IgD-negative memory B cell (primary cell): ENCODE data around the gene ADD1. TPM values are rescaled to one million over a fixed set of nuclear protein-coding genes. Genes with fewer than 3 reads are reported as not detected.
"Not testable (repeated sequence)": the region's sequence is repeated elsewhere in the genome, so short reads cannot be mapped to it uniquely, and the experiment has no call there.

Experiments used
- H3K27ac Mint-ChIP-seq, 3 donors: one replicate each; pipeline ENCODE4 v1.8.0; 2020 to 2022; ENCODE audit warnings: mild to moderate bottlenecking in 3 of 3, mixed read lengths in 3 of 3, moderate library complexity in 1 of 3
- H3K27me3 Mint-ChIP-seq: one replicate; pipeline ENCODE4 v1.8.0; 2021; ENCODE audit warnings: mixed read lengths
- H3K36me3 Mint-ChIP-seq: one replicate; pipeline ENCODE4 v1.8.0; 2020; ENCODE audit warnings: mild to moderate bottlenecking, mixed read lengths
- H3K4me1 Mint-ChIP-seq, 3 donors: one replicate each; pipeline ENCODE4 v1.8.0; 2020 to 2022; ENCODE audit warnings: mixed read lengths in 3 of 3, mild to moderate bottlenecking in 1 of 3
- H3K4me3 Mint-ChIP-seq, 4 donors: one replicate each; pipeline ENCODE4 v1.8.0; 2020 to 2022; ENCODE audit warnings: mild to moderate bottlenecking in 4 of 4, mixed read lengths in 4 of 4, moderate library complexity in 3 of 4
- H3K9me3 Mint-ChIP-seq, 3 donors: one replicate each; pipeline ENCODE4 v1.8.0; 2020 to 2021; ENCODE audit warnings: mixed read lengths in 3 of 3, mild to moderate bottlenecking in 1 of 3
- polyA plus RNA-seq: library from polyadenylated mRNA; unstranded; fragments of 300-500 nt; fragmentation: Illumina TruSeq; gene quantifications from one replicate; pipeline ENCODE4 v1.2.3, GENCODE V29; 2021

Gene ADD1
- polyA plus RNA-seq, 1 donor from 2014 or later, result 300 TPM

DNA sequence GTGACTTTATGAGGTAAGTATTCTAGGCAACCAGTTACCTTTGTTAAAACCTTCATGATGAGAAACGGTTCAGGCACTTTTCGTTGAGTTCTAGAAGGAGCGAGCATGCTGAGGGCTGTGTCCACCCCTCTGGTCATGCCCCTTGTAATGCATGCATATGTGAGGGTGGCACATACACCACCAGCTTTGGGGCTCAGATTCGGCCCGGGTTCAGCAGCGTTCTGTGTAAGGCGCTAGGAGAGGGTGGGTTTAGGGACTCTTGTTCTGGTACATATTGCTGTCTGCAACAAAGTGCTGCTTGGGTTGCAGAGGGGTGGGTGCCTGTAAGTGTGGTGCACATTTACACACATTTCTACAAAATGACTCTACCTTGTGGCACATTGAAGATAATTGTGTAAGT lies 65.0 kb downstream of the ADD1 start:
- Mint-ChIP-seq H3K36me3 (peaks cover 5% of the 10 kb centered on the region), H3K4me1 (peaks cover 8 to 12% (median 9%) of the 10 kb centered on the region in 3 donors), H3K4me3 (no peak overlapping the region), H3K27me3 (no peaks in the 10 kb centered on the region), H3K9me3 (no peaks in the 10 kb centered on the region), H3K27ac (no peak overlapping the region)

GRCh38 chr4:2909583-2909982 lies 65.9 kb downstream of the ADD1 start:
- Mint-ChIP-seq H3K4me1 (peaks cover 9 to 13% (median 12%) of the 10 kb centered on the region in 3 donors), H3K9me3 (no peaks in the 10 kb centered on the region), H3K36me3 (peaks cover 5% of the 10 kb centered on the region), H3K27ac (peak overlapping the region in 2 of 3 donors; percentile 39 to 40), H3K27me3 (no peaks in the 10 kb centered on the region), H3K4me3 (no peak overlapping the region)

GRCh38 chr4:2910409-2910808 lies 66.8 kb downstream of the ADD1 start:
- H3K36me3 Mint-ChIP-seq, result peaks cover 7% of the 10 kb centered on the region
- H3K4me3 Mint-ChIP-seq, result no peak overlapping the region
- H3K27ac Mint-ChIP-seq, result peak overlapping the region in 2 of 3 donors; percentile 11 to 84
- H3K9me3 Mint-ChIP-seq, result no peaks in the 10 kb centered on the region
- H3K4me1 Mint-ChIP-seq, result peaks cover 12 to 18% (median 13%) of the 10 kb centered on the region in 3 donors
- no peaks in the 10 kb centered on the region for H3K27me3 Mint-ChIP-seq

DNA sequence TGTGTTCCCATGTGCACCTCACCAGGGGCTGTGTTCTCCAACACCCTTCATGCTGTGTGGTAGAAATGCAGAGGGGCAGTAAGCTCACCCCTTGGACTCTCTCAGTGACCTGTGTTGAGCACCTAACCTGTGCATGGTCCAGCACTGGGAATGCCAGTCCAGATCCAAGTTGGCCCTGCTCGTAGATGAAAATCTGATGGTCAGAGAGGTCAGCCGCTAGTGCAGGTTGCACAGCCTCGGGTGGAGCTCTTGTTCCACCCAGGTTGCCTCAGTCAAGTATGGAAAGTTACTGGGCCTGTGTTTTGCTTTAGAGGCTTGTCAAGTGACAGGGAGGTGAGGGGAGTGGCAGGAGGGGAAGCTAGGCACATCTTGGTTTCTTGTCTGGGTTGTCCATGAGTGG lies 68.2 kb downstream of the ADD1 start:
- peaks cover 8% of the 10 kb centered on the region for H3K36me3 Mint-ChIP-seq
- H3K27ac Mint-ChIP-seq, result no peak overlapping the region

GRCh38 chr4:2913168-2913567 lies 69.5 kb downstream of the ADD1 start:
- peak overlapping the region in 1 of 4 donors; percentile 43 for H3K4me3 Mint-ChIP-seq
- peak overlapping the region in 2 of 3 donors; percentile 16 to 23 for H3K27ac Mint-ChIP-seq
- peaks cover 19% of the 10 kb centered on the region in 3 donors for H3K4me1 Mint-ChIP-seq
- H3K36me3 Mint-ChIP-seq, result peaks cover 9% of the 10 kb centered on the region
- no peaks in the 10 kb centered on the region for H3K9me3 Mint-ChIP-seq
- H3K27me3 Mint-ChIP-seq, result no peaks in the 10 kb centered on the region

More for the DNA sequence above, 68.2 kb downstream of the ADD1 start:
- no peak overlapping the region for H3K4me3 Mint-ChIP-seq
- peaks cover 6 to 15% (median 9%) of the 10 kb centered on the region in 3 donors for H3K4me1 Mint-ChIP-seq
- no peaks in the 10 kb centered on the region for H3K27me3 Mint-ChIP-seq
- no peaks in the 10 kb centered on the region for H3K9me3 Mint-ChIP-seq

DNA sequence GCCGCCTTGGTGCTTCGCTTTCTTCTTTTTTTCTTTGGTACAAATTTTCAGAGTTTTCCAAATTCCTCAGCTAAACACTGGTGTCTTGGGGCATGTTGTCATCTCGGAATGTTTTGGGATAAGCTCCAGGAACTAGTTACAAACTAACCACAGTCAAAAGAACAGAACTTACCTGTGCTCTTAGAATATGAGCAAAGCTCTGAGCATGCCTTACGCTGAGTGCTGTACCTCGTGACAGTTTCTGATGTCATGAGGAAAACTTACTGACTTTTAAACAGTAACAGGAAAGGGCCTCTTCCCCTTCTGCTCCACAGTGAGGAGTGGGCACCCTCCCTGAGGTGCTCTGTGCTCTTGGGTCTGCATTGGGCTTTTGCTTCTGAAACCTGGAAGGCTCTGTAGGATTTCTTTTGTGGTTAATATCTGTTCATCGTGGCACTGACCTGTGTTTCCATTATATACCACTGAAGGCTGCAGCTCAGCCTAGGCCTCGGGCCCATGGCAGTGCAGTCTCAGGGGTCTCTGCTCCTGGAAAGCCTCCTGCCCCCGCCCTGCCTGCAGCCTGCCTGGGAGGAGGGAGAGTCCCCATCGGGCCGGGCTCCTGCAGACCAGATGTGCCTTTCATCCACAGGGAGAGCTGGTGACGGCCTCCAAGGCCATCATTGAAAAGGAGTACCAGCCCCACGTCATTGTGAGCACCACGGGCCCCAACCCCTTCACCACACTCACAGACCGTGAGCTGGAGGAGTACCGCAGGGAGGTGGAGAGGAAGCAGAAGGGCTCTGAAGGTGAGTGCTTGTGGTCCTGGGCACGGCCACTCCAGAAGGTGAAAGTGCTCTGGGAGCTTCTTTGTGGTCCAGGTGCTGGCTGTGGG lies 70.8 kb downstream of the ADD1 start:
- Mint-ChIP-seq H3K4me1 (peaks cover 29 to 31% (median 31%) of the 10 kb centered on the region in 3 donors), H3K4me3 (peak overlapping the region in 1 of 4 donors; percentile 3), H3K27ac (peak overlapping the region in 2 of 3 donors; percentile 69 to 73), H3K36me3 (peaks cover 9% of the 10 kb centered on the region), H3K9me3 (peaks cover 0 to 2% (median 0%) of the 10 kb centered on the region in 3 donors), H3K27me3 (no peaks in the 10 kb centered on the region)

DNA sequence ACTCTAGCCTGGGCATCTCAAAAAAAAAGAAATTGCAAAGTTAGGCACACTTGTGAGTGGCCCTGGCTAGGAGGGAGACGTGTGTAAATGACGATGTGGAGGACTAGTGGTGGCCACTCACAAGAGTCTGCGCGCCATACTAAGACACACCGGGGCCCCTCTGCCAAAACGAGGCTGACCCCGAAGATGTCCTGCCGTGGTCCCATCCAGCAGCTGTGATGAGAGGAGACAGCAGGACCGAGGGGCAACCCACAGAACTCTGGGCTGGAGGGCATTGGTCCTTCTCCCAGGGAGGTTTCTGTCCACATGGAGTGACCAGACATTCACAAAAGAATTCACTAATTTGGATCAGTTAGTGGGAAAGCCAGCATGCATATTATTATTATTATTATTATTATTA lies 72.1 kb downstream of the ADD1 start:
- H3K4me1 Mint-ChIP-seq, result peaks cover 36 to 41% (median 37%) of the 10 kb centered on the region in 3 donors
- peaks cover 0 to 4% (median 0%) of the 10 kb centered on the region in 3 donors for H3K9me3 Mint-ChIP-seq
- no peak overlapping the region for H3K4me3 Mint-ChIP-seq
- H3K27me3 Mint-ChIP-seq, result no peaks in the 10 kb centered on the region
- peaks cover 19% of the 10 kb centered on the region for H3K36me3 Mint-ChIP-seq
- H3K27ac Mint-ChIP-seq, result peak overlapping the region in 2 of 3 donors; percentile 34 to 84

DNA sequence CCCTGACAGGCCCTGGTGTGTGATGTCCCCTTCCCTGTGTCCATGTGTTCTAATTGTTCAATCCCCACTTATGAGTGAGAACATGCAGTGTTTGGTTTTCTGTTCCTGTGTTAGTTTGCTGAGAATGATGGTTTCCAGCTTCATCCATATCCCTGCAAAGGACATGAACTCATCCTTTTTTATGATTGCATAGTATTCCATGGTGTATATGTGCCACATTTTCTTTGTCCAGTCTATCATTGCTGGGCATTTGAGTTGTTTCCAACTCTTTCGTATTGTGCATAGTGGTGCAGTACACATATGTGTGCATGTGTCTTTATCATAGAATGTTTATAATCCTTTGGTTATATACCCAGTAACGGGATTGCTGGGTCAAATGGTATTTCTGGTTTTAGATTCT lies 73.1 kb downstream of the ADD1 start:
- Mint-ChIP-seq H3K4me3 (peak overlapping the region in 1 of 4 donors; percentile 21), H3K36me3 (peaks cover 23% of the 10 kb centered on the region), H3K4me1 (peaks cover 40 to 47% (median 43%) of the 10 kb centered on the region in 3 donors), H3K27ac (peak overlapping the region; percentile 68 to 99 (median 76))
- not testable (repeated sequence) for H3K27me3 Mint-ChIP-seq, H3K9me3 Mint-ChIP-seq

DNA sequence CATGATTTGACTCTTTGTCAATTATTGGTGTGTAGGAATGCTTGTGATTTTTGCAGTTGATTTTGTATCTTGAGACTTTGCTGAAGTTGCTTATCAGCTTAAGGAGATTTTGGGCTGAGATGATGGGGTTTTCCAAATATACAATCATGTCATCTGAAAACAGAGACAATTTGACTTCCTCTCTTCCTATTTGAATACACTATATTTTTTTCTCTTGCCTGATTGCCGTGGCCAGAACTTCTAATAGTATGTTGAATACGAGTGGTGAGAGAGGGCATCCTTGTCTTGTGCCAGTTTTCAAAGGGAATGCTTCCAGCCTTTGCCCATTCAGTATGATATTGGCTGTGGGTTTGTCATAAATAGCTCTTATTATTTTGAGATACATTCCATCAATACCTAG lies 74.7 kb downstream of the ADD1 start:
- H3K27me3 Mint-ChIP-seq, H3K9me3 Mint-ChIP-seq: not testable (repeated sequence)
- Mint-ChIP-seq H3K4me3 (peak overlapping the region; percentile 70 to 90 (median 80)), H3K36me3 (peaks cover 25% of the 10 kb centered on the region), H3K27ac (peak overlapping the region; percentile 97 to 99 (median 98)), H3K4me1 (peaks cover 50 to 62% (median 54%) of the 10 kb centered on the region in 3 donors)

DNA sequence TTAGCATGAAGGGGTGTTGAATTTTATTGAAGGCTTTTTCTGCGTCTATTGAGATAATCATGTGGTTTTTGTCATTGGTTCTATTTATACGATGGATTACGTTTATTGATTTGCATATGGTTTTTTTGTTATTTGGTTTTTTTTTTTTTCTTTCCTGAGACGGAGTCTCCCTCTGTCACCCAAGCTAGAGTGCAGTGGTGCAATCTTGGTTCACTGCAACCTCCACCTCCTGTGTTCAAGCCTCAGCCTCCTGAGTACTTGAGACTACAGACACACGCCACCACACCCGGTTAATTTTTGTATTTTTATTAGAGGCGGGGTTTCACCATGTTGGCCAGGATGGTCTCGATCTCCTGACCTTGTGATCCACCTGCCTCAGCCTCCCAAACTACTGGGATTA lies 75.1 kb downstream of the ADD1 start:
- not testable (repeated sequence) for H3K9me3 Mint-ChIP-seq, H3K27me3 Mint-ChIP-seq
- peak overlapping the region; percentile 70 to 90 (median 80) for H3K4me3 Mint-ChIP-seq
- H3K36me3 Mint-ChIP-seq, result peaks cover 25% of the 10 kb centered on the region
- peak overlapping the region; percentile 97 to 99 (median 98) for H3K27ac Mint-ChIP-seq
- H3K4me1 Mint-ChIP-seq, result peaks cover 54 to 66% (median 58%) of the 10 kb centered on the region in 3 donors

GRCh38 chr4:2922453-2923101 lies 78.9 kb downstream of the ADD1 start:
- H3K9me3 Mint-ChIP-seq, H3K27me3 Mint-ChIP-seq: not testable (repeated sequence)
- H3K4me3 Mint-ChIP-seq, result peak overlapping the region; percentile 46 to 91 (median 84)
- peaks cover 47 to 58% (median 51%) of the 10 kb centered on the region in 3 donors for H3K4me1 Mint-ChIP-seq
- peaks cover 18% of the 10 kb centered on the region for H3K36me3 Mint-ChIP-seq
- H3K27ac Mint-ChIP-seq, result peak overlapping the region; percentile 43 to 99 (median 85)

DNA sequence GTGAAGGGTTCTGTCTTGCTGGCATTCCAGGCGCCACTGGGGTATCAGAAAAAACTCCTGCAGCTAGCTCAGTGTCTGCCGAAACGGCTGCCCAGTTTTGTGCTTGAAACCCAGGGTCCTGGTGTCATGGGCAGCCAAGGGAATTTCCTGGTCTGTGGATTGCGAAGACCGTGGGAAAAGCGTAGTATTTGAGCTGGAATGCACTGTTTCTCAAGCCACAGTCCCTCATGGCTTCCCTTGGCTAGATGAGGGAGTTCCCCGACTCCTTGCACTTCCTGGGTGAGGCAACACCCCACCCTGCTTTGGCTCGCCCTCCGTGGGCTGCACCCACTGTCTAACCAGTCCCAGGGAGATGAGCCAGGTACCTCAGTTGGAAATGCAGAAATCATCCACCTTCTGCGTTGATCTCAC lies 79.5 kb downstream of the ADD1 start:
- Mint-ChIP-seq H3K27me3 (no peaks in the 10 kb centered on the region), H3K4me3 (peak overlapping the region; percentile 46 to 87 (median 82)), H3K36me3 (peaks cover 17% of the 10 kb centered on the region), H3K4me1 (peaks cover 43 to 52% (median 52%) of the 10 kb centered on the region in 3 donors), H3K9me3 (peaks cover 0 to 4% (median 1%) of the 10 kb centered on the region in 3 donors), H3K27ac (peak overlapping the region; percentile 43 to 99 (median 63))

- Mint-ChIP-seq H3K4me1 (peaks cover 37 to 48% (median 46%) of the 10 kb centered on the region in 3 donors), H3K36me3 (peaks cover 16% of the 10 kb centered on the region), H3K27ac (peak overlapping the region; percentile 43 to 99 (median 63)), H3K4me3 (peak overlapping the region in 3 of 4 donors; percentile 60 to 87 (median 85)), H3K27me3 (no peaks in the 10 kb centered on the region), H3K9me3 (peaks cover 0 to 3% (median 1%) of the 10 kb centered on the region in 3 donors)
These were observed 80.1 kb downstream of the ADD1 start for GRCh38 chr4:2923668-2924173.

DNA sequence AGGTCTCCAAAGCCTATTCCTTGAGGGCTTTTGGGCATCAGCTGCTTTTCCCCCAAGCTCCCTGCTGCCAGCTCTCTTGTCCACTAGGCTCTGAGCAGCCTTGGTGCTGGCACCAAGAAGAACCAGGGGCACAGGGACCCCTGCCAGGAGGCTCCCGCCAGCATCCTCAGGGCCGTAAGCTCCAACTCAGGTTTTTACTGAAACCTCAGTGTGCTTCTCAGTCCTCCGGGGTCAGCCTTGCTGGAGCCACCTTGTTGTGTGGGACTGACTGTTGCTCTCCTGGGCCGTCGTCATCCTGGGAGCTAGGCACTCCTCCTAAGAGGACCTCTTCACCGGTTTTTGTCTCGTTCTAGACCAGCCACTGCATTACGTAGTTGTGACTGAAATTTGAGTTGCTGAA lies 80.6 kb downstream of the ADD1 start:
- Mint-ChIP-seq H3K27me3 (no peaks in the 10 kb centered on the region), H3K36me3 (peaks cover 19% of the 10 kb centered on the region), H3K9me3 (peaks cover 0 to 2% (median 1%) of the 10 kb centered on the region in 3 donors), H3K4me3 (no peak overlapping the region), H3K4me1 (peaks cover 38 to 44% (median 42%) of the 10 kb centered on the region in 3 donors), H3K27ac (peak overlapping the region in 1 of 3 donors; percentile 99)
